Raji (cell line): ENCODE results near the gene NDUFS7.

ENCODE experiments used
- POLR2A ChIP-seq: IDR thresholded peaks from 2 replicates; pipeline ENCODE4 v1.6.1; 2011; ENCODE audit warnings: low read depth, low read length, control low read depth; ENCODE audit not compliant: insufficient read depth

NDUFS7 gene

GRCh38 chr19:1383312-1384084, at the start of gene NDUFS7:
Gene NDUFS7 (plus strand): TSS chr19:1383907. CDS start chr19:1383927, 20 bp downstream.
- peak; percentile 82 for TF ChIP-seq POLR2A

GRCh38 chr19:1336079-1336684, 47.5 kb upstream of the NDUFS7 start:
- TF ChIP-seq POLR2A, result no peak

- no peak for TF ChIP-seq POLR2A
Observed at GRCh38 chr19:1340681-1341469, 42.8 kb upstream of the NDUFS7 start.

GRCh38 chr19:1343041-1343440, 40.7 kb upstream of the NDUFS7 start:
- TF ChIP-seq POLR2A, result no peak

- TF ChIP-seq POLR2A, result no peak
Observed at GRCh38 chr19:1349211-1349610, 34.5 kb upstream of the NDUFS7 start.

- no peak for TF ChIP-seq POLR2A
Observed at GRCh38 chr19:1350867-1351266, 32.8 kb upstream of the NDUFS7 start.

- TF ChIP-seq POLR2A, result no peak
Observed at GRCh38 chr19:1351381-1351851, 32.3 kb upstream of the NDUFS7 start.

- no peak for TF ChIP-seq POLR2A
Observed at GRCh38 chr19:1353144-1353543, 30.6 kb upstream of the NDUFS7 start.

GRCh38 chr19:1354970-1355567, 28.6 kb upstream of the NDUFS7 start:
- peak; percentile 52; the same call in 1 of the 2 replicates for TF ChIP-seq POLR2A

GRCh38 chr19:1355568-1356507, 27.9 kb upstream of the NDUFS7 start:
- TF ChIP-seq POLR2A, result no peak

- TF ChIP-seq POLR2A, result no peak
Observed at GRCh38 chr19:1356508-1356865, 27.2 kb upstream of the NDUFS7 start.

GRCh38 chr19:1357531-1358109, 26.1 kb upstream of the NDUFS7 start:
- no peak for TF ChIP-seq POLR2A

GRCh38 chr19:1360126-1360817, 23.4 kb upstream of the NDUFS7 start:
- TF ChIP-seq POLR2A, result no peak
